CD14-positive monocyte (primary cell): Measurements from ENCODE around the gene AGA. TPM values are rescaled to one million over a fixed set of nuclear protein-coding genes. Genes with fewer than 3 reads are reported as not detected.

Experiments
- DNase-seq, 3 donors: peaks; one replicate each; pipeline ENCODE4 v3.0.0-alpha.2; 2011 to 2022
- H2AFZ ChIP-seq: 2 replicates; pipeline ENCODE4 v1.6.0; 2012; ENCODE audit warnings: mild to moderate bottlenecking, low read depth, low read length, inconsistent platforms; ENCODE audit not compliant: insufficient read depth, poor library complexity, severe bottlenecking
- H3K27ac ChIP-seq, 2 donors: 1 replicate in 1 of 2; 2 replicates in 1 of 2; pipeline ENCODE4 v1.5.1; 2012 to 2013; ENCODE audit warnings: low read length in 2 of 2, control low read depth in 1 of 2, inconsistent platforms in 1 of 2, low read depth in 1 of 2, mild to moderate bottlenecking in 1 of 2
- H3K27me3 ChIP-seq, 2 donors: one replicate each; pipeline versions ENCODE4 v1.6.0 to v1.6.1; 2011 to 2013; ENCODE audit warnings: low read length in 2 of 2; ENCODE audit not compliant: control insufficient read depth in 2 of 2, insufficient read depth in 2 of 2
- H3K36me3 ChIP-seq, 2 donors: replicated peaks in 1 of 2; 1 replicate in 1 of 2; 2 replicates in 1 of 2; pipeline versions ENCODE4 v1.5.1 to v1.6.1; 2012 to 2013; ENCODE audit warnings: low read length in 2 of 2, control low read depth in 1 of 2, inconsistent platforms in 1 of 2, mild to moderate bottlenecking in 1 of 2; ENCODE audit not compliant: insufficient read depth in 2 of 2, control insufficient read depth in 1 of 2
- H3K4me1 ChIP-seq, 2 donors: 1 replicate in 1 of 2; 2 replicates in 1 of 2; pipeline versions ENCODE4 v1.5.1 to v1.6.1; 2012 to 2013; ENCODE audit warnings: low read length in 2 of 2, control low read depth in 1 of 2, inconsistent platforms in 1 of 2, mild to moderate bottlenecking in 1 of 2, moderate library complexity in 1 of 2; ENCODE audit not compliant: insufficient read depth in 2 of 2, control insufficient read depth in 1 of 2
- H3K4me2 ChIP-seq: replicated peaks from 2 replicates; pipeline ENCODE3; 2012; ENCODE audit warnings: low read length, moderate library complexity, mild to moderate bottlenecking; ENCODE audit not compliant: poor library complexity, severe bottlenecking; ENCODE audit errors: extremely low read depth
- H3K4me3 ChIP-seq, 3 experiments: fragments of 200-600 bp in 1 of 3; sonication (generic) in 1 of 3; replicated peaks in 1 of 3; 1 replicate in 2 of 3; 2 replicates in 1 of 3; pipeline ENCODE4 v1.5.1; 2011 to 2013; ENCODE audit warnings: low read length in 3 of 3, mild to moderate bottlenecking in 3 of 3, control low read depth in 2 of 3, low read depth in 2 of 3, inconsistent platforms in 1 of 3, moderate library complexity in 1 of 3
- H3K79me2 ChIP-seq: 2 replicates; pipeline ENCODE4 v1.6.0; 2012; ENCODE audit warnings: mild to moderate bottlenecking, control low read depth, inconsistent platforms, low read length, moderate library complexity; ENCODE audit not compliant: insufficient read depth
- H3K9ac ChIP-seq: 2 replicates; pipeline ENCODE4 v1.6.0; 2017; ENCODE audit warnings: low read length, mild to moderate bottlenecking; ENCODE audit not compliant: insufficient read depth, poor library complexity, severe bottlenecking
- H3K9me3 ChIP-seq, 2 donors: replicated peaks in 1 of 2; 1 replicate in 1 of 2; 2 replicates in 1 of 2; pipeline versions ENCODE4 v1.5.1 to v1.6.1; 2012 to 2013; ENCODE audit warnings: low read length in 2 of 2, control low read depth in 1 of 2; ENCODE audit not compliant: control insufficient read depth in 1 of 2, insufficient read depth in 1 of 2
- H4K20me1 ChIP-seq: 2 replicates; pipeline ENCODE4 v1.6.0; 2012; ENCODE audit warnings: mild to moderate bottlenecking, low read length, control low read depth, moderate library complexity; ENCODE audit not compliant: insufficient read depth
- H3K27ac Mint-ChIP-seq, 7 donors: one replicate each; pipeline ENCODE4 v1.8.0; 2020; ENCODE audit warnings: mild to moderate bottlenecking in 7 of 7, mixed read lengths in 7 of 7, moderate library complexity in 6 of 7, inconsistent platforms in 2 of 7
- H3K27me3 Mint-ChIP-seq, 3 donors: one replicate each; pipeline ENCODE4 v1.8.0; 2021 to 2022; ENCODE audit warnings: low read depth in 3 of 3, mild to moderate bottlenecking in 3 of 3, mixed read lengths in 3 of 3, moderate library complexity in 3 of 3, inconsistent platforms in 1 of 3
- H3K36me3 Mint-ChIP-seq, 2 donors: one replicate each; pipeline ENCODE4 v1.8.0; 2020; ENCODE audit warnings: mixed read lengths in 2 of 2, inconsistent platforms in 1 of 2, mild to moderate bottlenecking in 1 of 2
- H3K4me1 Mint-ChIP-seq: one replicate; pipeline ENCODE4 v1.8.0; 2020; ENCODE audit warnings: mild to moderate bottlenecking, mixed read lengths
- H3K4me3 Mint-ChIP-seq, 2 donors: one replicate each; pipeline ENCODE4 v1.8.0; 2020; ENCODE audit warnings: mild to moderate bottlenecking in 2 of 2, mixed read lengths in 2 of 2, moderate library complexity in 1 of 2
- H3K9me3 Mint-ChIP-seq, 7 donors: one replicate each; pipeline ENCODE4 v1.8.0; 2020 to 2022; ENCODE audit warnings: mixed read lengths in 7 of 7, mild to moderate bottlenecking in 6 of 7, moderate library complexity in 6 of 7, inconsistent platforms in 2 of 7
- CTCF ChIP-seq: fragments of 200-600 bp; IDR thresholded peaks from one replicate; pipeline ENCODE4 v1.8.0; 2022; ENCODE audit warnings: antibody characterized with exemption, mild to moderate bottlenecking
- WGBS: methylation state at CpG from one replicate; pipeline ENCODE4 v1.1.5; 2013; ENCODE audit warnings: missing lambda C conversion rate; ENCODE audit not compliant: insufficient coverage; 5-methylcytosine and 5-hydroxymethylcytosine counted together
- intact Hi-C, 2 donors: fragments of 100-400 bp; cut with micrococcal nuclease; formaldehyde crosslinking; loops; one replicate each; pipeline versions ENCODE4 v1.15.0 to v1.15.1; 2023
- polyA plus RNA-seq, 3 donors: library from polyadenylated mRNA; depleted of rRNA in 1 of 3; unstranded in 2 of 3; stranded (reverse) in 1 of 3; fragments of 300-500 nt in 2 of 3; fragments of >200 nt in 1 of 3; fragmentation: Illumina TruSeq in 2 of 3; gene quantifications; 1 replicate in 2 of 3; 2 replicates in 1 of 3; pipeline ENCODE4 v1.2.3, GENCODE V29; 2012 to 2021

AGA gene
- polyA plus RNA-seq, 3 donors, result 23.0 to 43.1 (median 27.4) TPM

DNA sequence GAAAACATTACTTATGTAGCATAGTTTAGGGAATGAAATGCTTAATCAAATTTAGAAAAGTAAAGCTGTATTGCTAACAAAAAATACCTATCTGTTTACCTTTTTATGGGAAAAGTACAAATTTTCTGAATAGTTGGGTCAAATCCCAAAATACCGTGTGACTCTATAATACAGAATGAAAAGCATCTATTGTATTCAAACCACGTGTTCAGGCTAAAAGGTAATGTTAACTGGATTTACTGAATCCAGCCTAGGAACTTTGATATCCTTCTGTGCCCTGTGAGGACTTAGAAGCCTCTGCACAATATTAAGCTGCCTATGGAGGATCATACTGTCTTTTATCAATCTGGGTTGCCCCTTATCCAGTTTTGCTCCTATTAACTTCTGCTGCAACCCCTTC, 36.3 kb upstream of the AGA start:
- H2AFZ ChIP-seq, result no peak overlapping the region

DNA sequence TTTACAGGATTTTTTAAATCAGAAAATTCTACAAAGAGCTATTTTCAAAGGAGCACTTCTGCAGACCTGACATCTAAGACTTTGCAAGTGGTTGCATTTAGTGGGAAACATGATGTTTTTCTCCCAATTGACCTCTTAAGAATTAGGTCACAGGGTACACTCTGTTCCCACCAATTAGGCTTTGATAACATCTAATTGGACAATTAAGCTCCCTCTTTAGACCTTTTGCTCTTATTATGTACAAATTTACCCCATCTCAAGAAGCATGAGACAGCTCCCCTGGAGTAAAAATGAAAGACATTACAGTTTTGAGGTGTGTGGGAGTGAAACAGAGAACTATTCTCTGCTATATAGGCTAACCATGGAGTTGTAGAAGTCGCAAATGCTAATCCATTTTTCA, 31.8 kb upstream of the AGA start:
- Mint-ChIP-seq H3K36me3 (no peaks in the 10 kb centered on the region), H3K27me3 (peaks cover 0 to 1% (median 1%) of the 10 kb centered on the region in 3 donors), H3K4me3 (no peak overlapping the region), H3K4me1 (no peaks in the 10 kb centered on the region), H3K9me3 (peaks cover 3 to 19% (median 6%) of the 10 kb centered on the region in 7 donors), H3K27ac (no peak overlapping the region)
- H3K27ac ChIP-seq, result no peak overlapping the region
- H4K20me1 ChIP-seq, result no peaks in the 10 kb centered on the region
- H3K79me2 ChIP-seq, result no peaks in the 10 kb centered on the region
- no peak overlapping the region for H3K4me3 ChIP-seq
- DNase-seq, result no peak
- no peak overlapping the region for H3K4me2 ChIP-seq
- peaks cover 0 to 5% of the 10 kb centered on the region in 2 donors for H3K9me3 ChIP-seq
- no peaks in the 10 kb centered on the region for H3K36me3 ChIP-seq
- no peak overlapping the region for H2AFZ ChIP-seq
- no peak for TF ChIP-seq CTCF
- intact Hi-C loops, result no loop called here
- 100% methylated on average over 1 of the region's 1 CpG for WGBS
- no peak overlapping the region for H3K9ac ChIP-seq
- H3K4me1 ChIP-seq, result no peaks in the 10 kb centered on the region
- no peaks in the 10 kb centered on the region for H3K27me3 ChIP-seq

More for the DNA sequence above, 36.3 kb upstream of the AGA start:
- peaks cover 5% of the 10 kb centered on the region for H3K4me1 Mint-ChIP-seq
- no CpG with 5 or more reads among the region's 2 CpGs for WGBS
- Histone ChIP-seq H3K27me3 (no peaks in the 10 kb centered on the region), H3K9me3 (no peaks in the 10 kb centered on the region), H3K9ac (no peak overlapping the region), H4K20me1 (no peaks in the 10 kb centered on the region), H3K79me2 (no peaks in the 10 kb centered on the region), H3K4me3 (no peak overlapping the region), H3K4me2 (no peak overlapping the region), H3K27ac (no peak overlapping the region), H3K36me3 (no peaks in the 10 kb centered on the region), H3K4me1 (peaks cover 0 to 4% of the 10 kb centered on the region in 2 donors)
- no peak for TF ChIP-seq CTCF
- no peak overlapping the region for H3K4me3 Mint-ChIP-seq
- H3K9me3 Mint-ChIP-seq, result no peaks in the 10 kb centered on the region
- H3K27me3 Mint-ChIP-seq, result no peaks in the 10 kb centered on the region
- intact Hi-C loops, result no loop called here
- DNase-seq, result no peak
- H3K36me3 Mint-ChIP-seq, result no peaks in the 10 kb centered on the region
- no peak overlapping the region for H3K27ac Mint-ChIP-seq
